Breast epithelium (tissue), 3 donors: ENCODE results near the gene MDFIC.

ENCODE experiments used
- POLR2A ChIP-seq: fragments of 450-650 bp; IDR thresholded peaks from one replicate; pipeline ENCODE4 v1.6.1; 2016; ENCODE audit warnings: antibody characterized with exemption, mild to moderate bottlenecking, moderate library complexity
- TF ChIP-seq, protein P1 (sequence below), 3 donors: fragments of 450-650 bp; IDR thresholded peaks; one replicate each; pipeline ENCODE4 v1.5.1; 2016 to 2017; ENCODE audit warnings: antibody characterized with exemption in 3 of 3, mild to moderate bottlenecking in 3 of 3, moderate library complexity in 3 of 3

DNA sequence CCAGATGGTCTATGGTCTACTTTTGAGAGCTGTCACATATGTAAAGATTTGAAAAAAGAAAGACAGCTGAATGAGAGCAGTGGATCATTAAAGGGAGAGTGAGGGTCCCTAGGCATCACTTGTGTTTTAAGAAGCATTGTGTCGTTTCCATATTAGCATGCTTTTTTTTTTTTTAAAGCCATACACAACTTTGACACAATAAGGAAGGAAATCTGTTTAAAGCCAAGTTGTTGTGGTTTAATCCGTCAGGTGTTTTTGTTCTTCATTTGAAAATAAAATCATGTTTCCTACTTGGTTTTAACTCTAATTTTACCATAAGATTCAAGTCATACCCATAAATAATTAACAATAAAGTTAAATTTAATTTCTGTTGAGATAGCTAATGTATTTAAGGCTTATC lies 53.5 kb downstream of the MDFIC start:
- TF ChIP-seq POLR2A = no peak
- TF ChIP-seq, protein P1, sequence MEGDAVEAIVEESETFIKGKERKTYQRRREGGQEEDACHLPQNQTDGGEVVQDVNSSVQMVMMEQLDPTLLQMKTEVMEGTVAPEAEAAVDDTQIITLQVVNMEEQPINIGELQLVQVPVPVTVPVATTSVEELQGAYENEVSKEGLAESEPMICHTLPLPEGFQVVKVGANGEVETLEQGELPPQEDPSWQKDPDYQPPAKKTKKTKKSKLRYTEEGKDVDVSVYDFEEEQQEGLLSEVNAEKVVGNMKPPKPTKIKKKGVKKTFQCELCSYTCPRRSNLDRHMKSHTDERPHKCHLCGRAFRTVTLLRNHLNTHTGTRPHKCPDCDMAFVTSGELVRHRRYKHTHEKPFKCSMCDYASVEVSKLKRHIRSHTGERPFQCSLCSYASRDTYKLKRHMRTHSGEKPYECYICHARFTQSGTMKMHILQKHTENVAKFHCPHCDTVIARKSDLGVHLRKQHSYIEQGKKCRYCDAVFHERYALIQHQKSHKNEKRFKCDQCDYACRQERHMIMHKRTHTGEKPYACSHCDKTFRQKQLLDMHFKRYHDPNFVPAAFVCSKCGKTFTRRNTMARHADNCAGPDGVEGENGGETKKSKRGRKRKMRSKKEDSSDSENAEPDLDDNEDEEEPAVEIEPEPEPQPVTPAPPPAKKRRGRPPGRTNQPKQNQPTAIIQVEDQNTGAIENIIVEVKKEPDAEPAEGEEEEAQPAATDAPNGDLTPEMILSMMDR (IDR thresholded peaks at IDR 0.05) = no peak
